HepG2 (cell line): Measurements from ENCODE around the gene TTLL11. TPM values are rescaled to one million over a fixed set of nuclear protein-coding genes. Genes with fewer than 3 reads are reported as not detected.

Experiments used
- ATAC-seq: fragments of 200-7000 bp; cut with Tn5 transposase; 3 replicates; pipeline ENCODE4 v1.9.1; 2020; ENCODE audit warnings: mild to moderate bottlenecking, moderate library complexity
- BruUV-seq: library from RNA; stranded (reverse); fragments of 400-500 nt; replicated peaks from 2 replicates; lab custom pipeline; 2021; lab: Mats Ljungman, UMichigan
- CTCF ChIA-PET: fragments of 300-600 bp; formaldehyde crosslinking; extraction: SDS; loops from one replicate; lab custom pipeline; 2021; ENCODE audit warnings: low total read pairs, inconsistent platforms, low intra/inter-chr PET ratio; lab: Yijun Ruan, JAX
- POLR2A ChIA-PET: fragments of 350-600 bp; sonication (Branson Sonifier 250); formaldehyde crosslinking; loops from one replicate; lab custom pipeline; 2020; ENCODE audit warnings: antibody characterized with exemption, inconsistent platforms; lab: Yijun Ruan, JAX
- DNase-seq: peaks from one replicate; pipeline ENCODE4 v3.0.0-alpha.2; 2015; ENCODE audit warnings: low spot score
- FAIRE-seq: peaks from 3 replicates; lab custom pipeline; 2011; peaks lifted over from hg19 to GRCh38; lab: Jason Lieb, UNC
- H2AFZ ChIP-seq: one replicate; pipeline ENCODE4 v1.6.1; 2011; ENCODE audit warnings: low read length, inconsistent platforms
- H3K27ac ChIP-seq: fragments of 300-600 bp; 3 replicates; pipeline ENCODE4 v1.8.0; 2011; ENCODE audit warnings: mixed run types, mild to moderate bottlenecking, mixed read lengths, low read length, inconsistent platforms; ENCODE audit not compliant: insufficient read depth; ENCODE audit errors: extremely low read length
- H3K27me3 ChIP-seq, 2 experiments: fragments of 200-600 bp in 1 of 2; 2 replicates in 1 of 2; 3 replicates in 1 of 2; pipeline versions ENCODE4 v1.6.0 to v1.8.0; 2011; ENCODE audit warnings: low read length in 2 of 2, mild to moderate bottlenecking in 2 of 2, moderate library complexity in 2 of 2, inconsistent platforms in 1 of 2; ENCODE audit not compliant: insufficient read depth in 2 of 2, control insufficient read depth in 1 of 2
- H3K36me3 ChIP-seq, 2 experiments: fragments of 200-600 bp in 1 of 2; replicated peaks in 1 of 2; 2 replicates in 1 of 2; 3 replicates in 1 of 2; pipeline versions ENCODE4 v1.5.1 to v1.8.0; 2011; ENCODE audit warnings: low read length in 2 of 2, inconsistent platforms in 1 of 2; ENCODE audit not compliant: insufficient read depth in 2 of 2, control insufficient read depth in 1 of 2
- H3K4me1 ChIP-seq: 2 replicates; pipeline ENCODE4 v1.5.1; 2012; ENCODE audit warnings: low read length, inconsistent platforms; ENCODE audit not compliant: insufficient read depth
- H3K4me2 ChIP-seq: 2 replicates; pipeline ENCODE4 v1.6.0; 2011; ENCODE audit warnings: low read depth, low read length, inconsistent platforms
- H3K4me3 ChIP-seq, 3 experiments: fragments of 200-600 bp in 1 of 3; sonication (generic), shearing (Covaris generic) in 1 of 3; replicated peaks in 1 of 3; 2 replicates each; pipeline ENCODE4 v1.5.1; 2011 to 2016; ENCODE audit warnings: low read length in 3 of 3, inconsistent platforms in 2 of 3, low read depth in 2 of 3, mild to moderate bottlenecking in 2 of 3, control low read depth in 1 of 3, mixed read lengths in 1 of 3; ENCODE audit not compliant: insufficient read depth in 1 of 3
- H3K79me2 ChIP-seq: one replicate; pipeline ENCODE4 v1.6.1; 2011; ENCODE audit warnings: low read length, inconsistent platforms; ENCODE audit not compliant: insufficient read depth
- H3K9ac ChIP-seq: 2 replicates; pipeline ENCODE4 v1.6.0; 2011; ENCODE audit warnings: mild to moderate bottlenecking, low read depth, low read length, inconsistent platforms; ENCODE audit not compliant: insufficient read depth
- H3K9me3 ChIP-seq: 2 replicates; pipeline ENCODE4 v1.5.1; 2012; ENCODE audit warnings: mild to moderate bottlenecking, low read length
- H4K20me1 ChIP-seq: 2 replicates; pipeline ENCODE4 v1.6.0; 2011; ENCODE audit warnings: inconsistent platforms, mild to moderate bottlenecking, low read length, moderate library complexity; ENCODE audit not compliant: insufficient read depth
- AGO1 ChIP-seq: fragments of 200-400 bp; formaldehyde crosslinking; IDR thresholded peaks from 2 replicates; pipeline ENCODE4 v1.6.1; 2017; ENCODE audit warnings: mild to moderate bottlenecking, low read depth, low read length, moderate library complexity; ENCODE audit not compliant: poor library complexity, severe bottlenecking
- FOXO1 ChIP-seq: sonication (generic); formaldehyde crosslinking; IDR thresholded peaks from 2 replicates; pipeline ENCODE4 v1.4.0; 2020; ENCODE audit warnings: missing genetic modification reagents
- NCOA2 ChIP-seq: sonication (generic); formaldehyde crosslinking; IDR thresholded peaks from 2 replicates; pipeline ENCODE4 v1.8.0; 2022; ENCODE audit warnings: inconsistent platforms
- NFATC3 ChIP-seq: sonication (generic); formaldehyde crosslinking; IDR thresholded peaks from 2 replicates; pipeline ENCODE4 v1.5.1; 2020; ENCODE audit warnings: mild to moderate bottlenecking, missing genetic modification reagents
- POLR2AphosphoS5 ChIP-seq: IDR thresholded peaks from 2 replicates; pipeline ENCODE4 v1.6.1; 2012; ENCODE audit warnings: low read depth, low read length
- TGIF2 ChIP-seq: IDR thresholded peaks from 2 replicates; pipeline ENCODE4 v1.6.1; 2016; ENCODE audit warnings: control low read depth, missing compliant biosample characterization
- TIGD3 ChIP-seq: sonication (generic); formaldehyde crosslinking; IDR thresholded peaks from 2 replicates; pipeline ENCODE4 v1.5.1; 2020; ENCODE audit warnings: mild to moderate bottlenecking, missing genetic modification reagents, borderline replicate concordance
- ZNF263 ChIP-seq: sonication (generic); formaldehyde crosslinking; IDR thresholded peaks from 2 replicates; pipeline ENCODE4 v1.4.0; 2020; ENCODE audit warnings: missing genetic modification reagents
- ZNF589 ChIP-seq: sonication (generic); formaldehyde crosslinking; conservative IDR thresholded peaks from 2 replicates; pipeline ENCODE4 v1.8.0; 2022; ENCODE audit warnings: mild to moderate bottlenecking, moderate library complexity, missing genetic modification reagents
- ZNF737 ChIP-seq: sonication (generic); formaldehyde crosslinking; IDR thresholded peaks from 2 replicates; pipeline ENCODE4 v1.5.0; 2020; ENCODE audit warnings: missing genetic modification reagents, mild to moderate bottlenecking, borderline replicate concordance
- ZSCAN20 ChIP-seq: sonication (generic); formaldehyde crosslinking; IDR thresholded peaks from 2 replicates; pipeline ENCODE4 v1.4.0; 2020; ENCODE audit warnings: missing genetic modification reagents, mild to moderate bottlenecking, borderline replicate concordance
- WGBS: methylation state at CpG from one replicate; pipeline ENCODE4 v1.1.6; 2017; ENCODE audit warnings: low lambda C conversion rate; 5-methylcytosine and 5-hydroxymethylcytosine counted together
- in situ Hi-C: cut with HindIII; loops from 2 replicates; pipeline ENCODE4 v1.10.0; 2017; ENCODE audit warnings: low pct_unique_long_range_greater_than_20kb; ENCODE audit not compliant: extremely low pct_ligation_motif_present
- intact Hi-C: fragments of 100-400 bp; cut with micrococcal nuclease; formaldehyde crosslinking; loops from one replicate; pipeline ENCODE4 v1.10.0; 2022; ENCODE audit not compliant: unreplicated experiment
- polyA plus RNA-seq, 8 experiments: library from polyadenylated mRNA; depleted of rRNA in 3 of 8; stranded (reverse) in 7 of 8; unstranded in 1 of 8; fragments of >200 nt; fragmentation: Illumina TruSeq in 4 of 8; extraction: Trizol in 4 of 8; gene quantifications; 2 replicates each; pipeline versions ENCODE4 v1.2.1 to v1.2.3, GENCODE V29; 2011 to 2016; ENCODE audit warnings: low read depth in 4 of 8, missing spikeins in 1 of 8, mixed read lengths in 1 of 8; ENCODE audit not compliant: insufficient read depth in 1 of 8
- total RNA-seq, 5 experiments: library from RNA; depleted of rRNA; stranded (reverse); fragments of >200 nt; fragmentation: Illumina TruSeq; extraction: Trizol; gene quantifications; 2 replicates each; pipeline ENCODE4 v1.2.3, GENCODE V29; 2016; ENCODE audit warnings: low read depth in 1 of 5
- TF ChIP-seq, protein P1 (sequence below): sonication (generic); formaldehyde crosslinking; IDR thresholded peaks from 2 replicates; pipeline ENCODE4 v1.8.0; 2023; ENCODE audit warnings: mild to moderate bottlenecking, missing genetic modification reagents
- TF ChIP-seq, protein P2 (sequence below): sonication (generic); formaldehyde crosslinking; IDR thresholded peaks from 2 replicates; pipeline ENCODE4 v1.8.1; 2023; ENCODE audit warnings: mild to moderate bottlenecking, inconsistent platforms, moderate library complexity, missing genetic modification reagents, borderline replicate concordance

The TTLL11 gene
- total and polyA plus RNA-seq, 2 of the 13 experiments (the other 11 are each of a cell fraction or from before 2014, with no cell fraction given), result 4.5 to 5.2 TPM

- TF ChIP-seq, protein P1, sequence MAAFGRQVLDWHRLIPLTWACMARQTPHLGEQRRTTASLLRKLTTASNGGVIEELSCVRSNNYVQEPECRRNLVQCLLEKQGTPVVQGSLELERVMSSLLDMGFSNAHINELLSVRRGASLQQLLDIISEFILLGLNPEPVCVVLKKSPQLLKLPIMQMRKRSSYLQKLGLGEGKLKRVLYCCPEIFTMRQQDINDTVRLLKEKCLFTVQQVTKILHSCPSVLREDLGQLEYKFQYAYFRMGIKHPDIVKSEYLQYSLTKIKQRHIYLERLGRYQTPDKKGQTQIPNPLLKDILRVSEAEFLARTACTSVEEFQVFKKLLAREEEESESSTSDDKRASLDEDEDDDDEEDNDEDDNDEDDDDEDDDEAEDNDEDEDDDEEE (CRISPR knock-in tag), result no peak
- TF ChIP-seq NCOA2 (CRISPR knock-in tag) (no peak), TIGD3 (CRISPR knock-in tag) (no peak), NFATC3 (CRISPR knock-in tag) (no peak), ZNF589 (CRISPR knock-in tag) (no peak), POLR2AphosphoS5 (no peak), ZNF737 (no peak), ZSCAN20 (CRISPR knock-in tag) (no peak), TGIF2 (CRISPR knock-in tag) (no peak), ZNF263 (no peak), AGO1 (no peak), FOXO1 (CRISPR knock-in tag) (no peak)
- TF ChIP-seq, protein P2, sequence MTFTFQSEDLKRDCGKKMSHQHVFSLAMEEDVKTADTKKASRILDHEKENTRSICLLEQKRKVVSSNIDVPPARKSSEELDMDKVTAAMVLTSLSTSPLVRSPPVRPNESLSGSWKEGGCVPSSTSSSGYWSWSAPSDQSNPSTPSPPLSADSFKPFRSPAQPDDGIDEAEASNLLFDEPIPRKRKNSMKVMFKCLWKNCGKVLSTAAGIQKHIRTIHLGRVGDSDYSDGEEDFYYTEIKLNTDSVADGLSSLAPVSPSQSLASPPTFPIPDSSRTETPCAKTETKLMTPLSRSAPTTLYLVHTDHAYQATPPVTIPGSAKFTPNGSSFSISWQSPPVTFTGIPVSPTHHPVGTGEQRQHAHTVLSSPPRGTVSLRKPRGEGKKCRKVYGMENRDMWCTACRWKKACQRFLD (CRISPR knock-in tag), result no peak
- peaks cover 0 to 17% of the 10 kb centered on the region in 2 experiments; a peak in 2 of 5 replicates for H3K27me3 ChIP-seq
- H3K79me2 ChIP-seq, result no peaks in the 10 kb centered on the region
- ATAC-seq (no peak), DNase-seq (no peak), FAIRE-seq (no peak)
- CTCF ChIA-PET, result no interaction called here
- intact Hi-C loops (loop anchor here (10.0 kb wide), 1 partner anchor 80 kb away; no protein-coding TSS in a partner anchor), in situ Hi-C loops (no loop called here)
- POLR2A ChIA-PET, result no interaction called here
- peaks cover 8% of the 10 kb centered on the region for H3K4me1 ChIP-seq
- H3K9ac ChIP-seq, result no peak overlapping the region
- BruUV-seq, result no TSS peak
- H3K4me2 ChIP-seq, result no peak overlapping the region
- H3K9me3 ChIP-seq, result no peaks in the 10 kb centered on the region
- 59% methylated on average over 11 of the region's 12 CpGs for WGBS
- H3K4me3 ChIP-seq, result no peak overlapping the region
- H3K27ac ChIP-seq, result no peak overlapping the region
- H3K36me3 ChIP-seq, result no peaks in the 10 kb centered on the region
- no peaks in the 10 kb centered on the region for H4K20me1 ChIP-seq
- H2AFZ ChIP-seq, result no peak overlapping the region
Measured at GRCh38 chr9:121825031-121825691, 267.9 kb downstream of the TTLL11 start.
